ENCODE results near the gene DOHH. TPM values are rescaled to one million over a fixed set of nuclear protein-coding genes. Genes with fewer than 3 reads are reported as not detected.
A peak's percentile ranks its signal among the peaks of the same experiment; 100 is the strongest.

Gene DOHH
- total RNA-seq, 4 donors from 2014 or later: 16.5 to 30.7 (median 20.3) TPM

DNA sequence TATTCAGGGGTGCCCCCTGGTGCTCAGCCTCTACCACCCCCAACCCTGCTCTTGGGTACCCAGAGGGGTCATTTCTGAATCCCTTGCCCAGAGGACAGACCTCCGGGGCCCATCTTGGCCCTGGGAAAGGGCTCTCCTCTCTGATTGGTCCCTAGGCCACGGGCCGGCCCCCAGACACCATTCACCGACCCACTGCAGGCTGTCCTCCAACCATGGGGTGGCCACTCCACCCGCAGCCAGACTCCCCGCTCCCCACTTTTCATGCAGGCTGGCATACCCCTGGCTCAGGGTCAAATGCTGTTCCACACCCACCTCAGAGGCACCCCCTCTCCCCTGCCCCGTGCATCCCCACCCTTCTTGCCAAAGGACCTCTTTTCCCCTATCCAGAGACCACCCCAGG, 34.9 kb downstream of the DOHH start:
- TF ChIP-seq POLR2A (IDR thresholded peaks at IDR 0.05) (no peak), POLR2AphosphoS5 (IDR thresholded peaks at IDR 0.05) (no peak), EP300 (IDR thresholded peaks at IDR 0.05) (no peak)
- TF ChIP-seq, protein P1, sequence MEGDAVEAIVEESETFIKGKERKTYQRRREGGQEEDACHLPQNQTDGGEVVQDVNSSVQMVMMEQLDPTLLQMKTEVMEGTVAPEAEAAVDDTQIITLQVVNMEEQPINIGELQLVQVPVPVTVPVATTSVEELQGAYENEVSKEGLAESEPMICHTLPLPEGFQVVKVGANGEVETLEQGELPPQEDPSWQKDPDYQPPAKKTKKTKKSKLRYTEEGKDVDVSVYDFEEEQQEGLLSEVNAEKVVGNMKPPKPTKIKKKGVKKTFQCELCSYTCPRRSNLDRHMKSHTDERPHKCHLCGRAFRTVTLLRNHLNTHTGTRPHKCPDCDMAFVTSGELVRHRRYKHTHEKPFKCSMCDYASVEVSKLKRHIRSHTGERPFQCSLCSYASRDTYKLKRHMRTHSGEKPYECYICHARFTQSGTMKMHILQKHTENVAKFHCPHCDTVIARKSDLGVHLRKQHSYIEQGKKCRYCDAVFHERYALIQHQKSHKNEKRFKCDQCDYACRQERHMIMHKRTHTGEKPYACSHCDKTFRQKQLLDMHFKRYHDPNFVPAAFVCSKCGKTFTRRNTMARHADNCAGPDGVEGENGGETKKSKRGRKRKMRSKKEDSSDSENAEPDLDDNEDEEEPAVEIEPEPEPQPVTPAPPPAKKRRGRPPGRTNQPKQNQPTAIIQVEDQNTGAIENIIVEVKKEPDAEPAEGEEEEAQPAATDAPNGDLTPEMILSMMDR (IDR thresholded peaks at IDR 0.05): no peak
- Histone ChIP-seq H3K27ac (peak overlapping the region; percentile 51 to 87 (median 86)), H3K27me3 (no peaks in the 10 kb centered on the region), H3K9me3 (no peaks in the 10 kb centered on the region), H3K4me1 (peaks cover 4 to 92% (median 40%) of the 10 kb centered on the region in 3 donors), H3K4me3 (no peak overlapping the region), H3K36me3 (peaks cover 0 to 40% of the 10 kb centered on the region in 2 donors)
- ATAC-seq: no peak
- WGBS, 2 donors (ENCODE audit: low coverage in 1 of 2): 49% methylated on average over 3 of the region's 7 CpGs; no CpG with 5 or more reads in 1 of the 2 donors

DNA sequence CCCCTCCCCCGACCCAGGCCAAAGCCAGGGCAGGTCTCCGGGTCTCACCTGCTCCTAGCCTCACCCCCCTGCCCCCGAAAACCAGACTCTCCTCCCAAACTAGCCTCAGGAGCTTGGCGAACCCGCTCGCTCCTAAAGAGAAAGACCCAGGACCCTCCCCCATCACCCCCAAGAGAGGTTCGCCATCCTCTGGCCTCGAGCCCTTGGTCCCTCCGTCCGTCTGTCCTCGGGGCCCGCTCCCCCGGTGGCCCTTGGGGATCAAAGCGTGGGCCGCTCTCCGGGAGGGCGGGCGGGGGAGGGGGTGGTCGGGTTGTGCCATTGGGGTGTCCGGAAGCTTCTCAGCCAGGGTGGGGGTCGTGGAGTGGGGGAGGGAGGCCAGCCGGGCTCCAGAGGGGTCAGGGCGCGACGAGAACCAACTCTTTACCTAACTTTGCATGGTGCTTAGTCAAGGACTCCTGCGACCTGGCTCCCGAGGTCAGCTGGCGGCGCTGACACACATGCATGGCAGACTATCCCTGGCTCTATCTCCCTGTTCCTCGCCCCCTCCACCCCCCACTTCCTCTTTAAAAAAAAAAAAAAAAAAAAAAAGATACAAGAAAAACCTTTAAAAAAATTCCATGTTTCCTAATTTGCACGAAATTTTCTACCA, 35.8 kb downstream of the DOHH start:
- ATAC-seq: no peak
- peaks cover 4 to 98% (median 46%) of the 10 kb centered on the region in 3 donors for H3K4me1 ChIP-seq
- H3K9me3 ChIP-seq: no peaks in the 10 kb centered on the region
- H3K27ac ChIP-seq: peak overlapping the region; percentile 30 to 87 (median 85)
- 68 to 71% methylated on average over 2 to 6 of the region's 31 CpGs for WGBS, 2 donors (ENCODE audit: low coverage in 1 of 2)
- no peak for TF ChIP-seq POLR2A (IDR thresholded peaks at IDR 0.05)
- no peak for TF ChIP-seq EP300 (IDR thresholded peaks at IDR 0.05)
- TF ChIP-seq POLR2AphosphoS5 (IDR thresholded peaks at IDR 0.05): no peak
- TF ChIP-seq, protein P1 (IDR thresholded peaks at IDR 0.05): no peak
- no peak overlapping the region for H3K4me3 ChIP-seq
- H3K27me3 ChIP-seq: no peaks in the 10 kb centered on the region
- peaks cover 0 to 48% of the 10 kb centered on the region in 2 donors for H3K36me3 ChIP-seq

DNA sequence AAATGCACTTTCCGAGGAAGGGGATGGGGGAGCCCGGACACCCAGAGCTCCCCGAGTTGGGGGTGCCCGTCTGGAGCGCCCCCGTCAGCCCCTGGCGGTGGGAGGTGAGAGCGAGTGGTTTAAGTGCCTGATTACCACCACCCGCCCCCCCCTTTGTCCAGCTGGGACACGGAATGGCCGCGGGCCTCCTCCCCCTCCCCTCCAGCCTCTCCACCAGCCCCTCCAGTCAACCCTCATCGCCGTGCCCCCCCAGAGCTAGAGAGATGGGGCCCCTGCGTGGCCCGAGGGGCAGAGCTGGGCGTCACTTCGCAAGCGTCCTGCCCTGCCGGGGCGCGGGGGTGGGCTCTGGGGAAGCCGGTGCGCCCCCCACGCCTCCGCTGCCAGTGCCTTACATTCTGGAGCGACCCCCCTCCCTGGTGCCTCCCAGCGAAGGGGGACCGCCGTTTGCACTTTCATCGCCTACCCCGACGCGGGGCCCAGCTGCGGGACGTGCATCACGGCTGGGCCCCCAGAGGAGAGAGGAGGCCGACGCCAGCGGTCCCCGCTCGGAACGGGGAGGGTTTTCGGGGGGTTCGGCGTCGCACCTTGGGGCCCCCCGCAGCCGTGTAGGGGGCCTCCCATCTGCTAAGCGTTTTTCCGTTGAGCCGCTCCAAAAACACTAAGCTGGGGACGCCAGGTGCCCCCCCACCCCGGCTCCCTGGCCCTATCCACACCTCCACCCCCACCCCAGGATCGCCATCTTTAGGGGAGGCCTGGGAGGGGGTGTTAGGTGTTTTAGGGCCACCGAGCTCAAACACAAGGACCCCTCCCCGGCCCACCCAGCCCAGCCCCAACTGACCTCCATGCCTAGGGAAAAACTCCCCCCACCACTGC, 36.5 kb downstream of the DOHH start:
- no peaks in the 10 kb centered on the region for H3K27me3 ChIP-seq
- ATAC-seq: no peak
- peaks cover 0 to 49% of the 10 kb centered on the region in 2 donors for H3K36me3 ChIP-seq
- H3K27ac ChIP-seq: peak overlapping the region; percentile 30 to 87 (median 85)
- no peaks in the 10 kb centered on the region for H3K9me3 ChIP-seq
- peaks cover 4 to 98% (median 52%) of the 10 kb centered on the region in 3 donors for H3K4me1 ChIP-seq
- no peak for TF ChIP-seq POLR2AphosphoS5 (IDR thresholded peaks at IDR 0.05)
- TF ChIP-seq, protein P1 (IDR thresholded peaks at IDR 0.05): no peak
- no peak for TF ChIP-seq EP300 (IDR thresholded peaks at IDR 0.05)
- no peak for TF ChIP-seq POLR2A (IDR thresholded peaks at IDR 0.05)
- no peak overlapping the region for H3K4me3 ChIP-seq
- WGBS, 2 donors (ENCODE audit: low coverage in 1 of 2): no CpG with 5 or more reads among the region's 57 CpGs

DNA sequence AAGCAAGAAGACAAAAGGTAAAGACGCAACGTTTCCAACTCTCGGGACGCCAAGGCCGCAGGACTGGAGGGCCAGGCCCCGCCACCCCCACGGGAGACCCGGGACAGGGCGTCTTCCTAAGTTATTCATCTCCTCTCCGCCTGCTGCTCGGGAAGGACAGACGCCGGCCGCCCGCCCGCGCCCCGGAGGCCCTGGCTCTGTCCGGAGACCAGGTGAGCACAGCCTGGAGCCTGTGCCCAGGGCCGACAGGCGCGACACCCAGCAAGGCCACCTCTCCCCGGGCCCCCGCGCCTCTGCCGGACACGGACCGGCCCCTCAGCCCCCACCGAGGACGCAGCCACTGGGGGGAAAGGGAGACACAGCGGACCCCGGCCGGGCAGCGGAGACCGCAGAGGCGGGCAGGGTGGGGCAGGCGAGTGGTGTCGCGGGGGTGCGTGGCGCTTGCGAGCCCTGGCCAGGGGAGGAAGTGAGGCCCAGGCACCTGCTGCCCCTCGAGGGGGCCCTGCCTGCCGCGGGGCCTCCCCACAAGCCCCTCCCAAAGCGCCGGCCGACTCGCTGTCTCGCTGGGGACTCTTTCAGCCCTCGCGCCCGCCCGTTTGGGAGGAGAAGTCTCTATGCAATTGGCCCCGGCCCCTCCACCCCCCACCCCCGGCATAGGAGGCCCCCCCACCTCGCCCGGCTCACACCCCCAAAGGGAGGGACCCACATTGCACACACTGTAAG, 37.3 kb downstream of the DOHH start:
- ATAC-seq: no peak

More for the DNA sequence above, 37.3 kb downstream of the DOHH start:
- Histone ChIP-seq H3K27me3 (no peaks in the 10 kb centered on the region), H3K9me3 (no peaks in the 10 kb centered on the region), H3K4me1 (peaks cover 4 to 98% (median 60%) of the 10 kb centered on the region in 3 donors), H3K27ac (peak overlapping the region; percentile 30 to 87 (median 85)), H3K36me3 (peaks cover 0 to 49% of the 10 kb centered on the region in 2 donors), H3K4me3 (no peak overlapping the region)
- WGBS, 2 donors (ENCODE audit: low coverage in 1 of 2): 0 to 67% methylated on average over 1 to 10 of the region's 58 CpGs
- TF ChIP-seq POLR2AphosphoS5 (IDR thresholded peaks at IDR 0.05): peak; percentile 16
- TF ChIP-seq, protein P1 (IDR thresholded peaks at IDR 0.05): no peak

All from gastroesophageal sphincter (tissue), 4 donors.